GM12878 (cell line): ENCODE measurements around the gene DIAPH2. TPM values are rescaled to one million over a fixed set of nuclear protein-coding genes. Genes with fewer than 3 reads are reported as not detected.

Experiments used
- ATAC-seq: fragments of 200-7000 bp; cut with Tn5 transposase; 3 replicates; pipeline ENCODE4 v1.9.1; 2020; ENCODE audit warnings: mild to moderate bottlenecking, moderate library complexity
- BruUV-seq: library from RNA; stranded (reverse); fragments of 400-500 nt; replicated peaks from 2 replicates; lab custom pipeline; 2021; lab: Mats Ljungman, UMichigan
- CTCF ChIA-PET: fragments of 300-600 bp; sonication (Branson Sonifier 250); formaldehyde crosslinking; extraction: SDS; loops from one replicate; lab custom pipeline; 2021; ENCODE audit warnings: inconsistent platforms; lab: Yijun Ruan, JAX
- POLR2A ChIA-PET: fragments of 350-600 bp; formaldehyde crosslinking; extraction: SDS; loops from one replicate; lab custom pipeline; 2021; ENCODE audit warnings: inconsistent platforms; lab: Charles Lee
- RAD21 ChIA-PET: fragments of 300-600 bp; sonication (Branson Sonifier 250); formaldehyde crosslinking; loops from one replicate; lab custom pipeline; 2023; ENCODE audit warnings: antibody characterized with exemption; ENCODE audit not compliant: unreplicated experiment; lab: Charles Lee
- SMC1A ChIA-PET: fragments of 300-600 bp; sonication (Branson Sonifier 250); formaldehyde crosslinking; loops from one replicate; lab custom pipeline; 2023; ENCODE audit not compliant: unreplicated experiment, uncharacterized antibody; lab: Charles Lee
- DNase-seq: peaks from one replicate; pipeline ENCODE4 v3.0.0-alpha.2; 2011; ENCODE audit warnings: low read depth, low spot score
- FAIRE-seq: peaks from 3 replicates; lab custom pipeline; 2011; peaks lifted over from hg19 to GRCh38; lab: Jason Lieb, UNC
- H2AFZ ChIP-seq: 2 replicates; pipeline ENCODE4 v1.6.0; 2011; ENCODE audit warnings: low read depth, low read length, control low read depth; ENCODE audit not compliant: control insufficient read depth
- H3K27ac ChIP-seq: 2 replicates; pipeline ENCODE4 v1.5.1; 2011; ENCODE audit warnings: control low read depth; ENCODE audit not compliant: control insufficient read depth, insufficient read depth
- H3K27me3 ChIP-seq, 2 experiments: replicated peaks in 1 of 2; 2 replicates each; pipeline versions ENCODE4 v1.6.0 to v1.6.1; 2011; ENCODE audit warnings: low read length in 1 of 2; ENCODE audit not compliant: control insufficient read depth in 2 of 2, insufficient read depth in 2 of 2
- H3K36me3 ChIP-seq, 2 experiments: 2 replicates each; pipeline ENCODE4 v1.5.1; 2011; ENCODE audit warnings: low read length in 1 of 2; ENCODE audit not compliant: control insufficient read depth in 2 of 2, insufficient read depth in 2 of 2
- H3K4me1 ChIP-seq: 2 replicates; pipeline ENCODE4 v1.6.1; 2011; ENCODE audit warnings: mild to moderate bottlenecking, low read length, moderate library complexity, mixed read lengths; ENCODE audit not compliant: control insufficient read depth, insufficient read depth
- H3K4me2 ChIP-seq: 2 replicates; pipeline ENCODE4 v1.6.0; 2011; ENCODE audit warnings: control low read depth; ENCODE audit not compliant: control insufficient read depth, insufficient read depth
- H3K4me3 ChIP-seq: fragments of 200-600 bp; sonication (generic); 2 replicates; pipeline ENCODE4 v1.5.1; 2016
- H3K79me2 ChIP-seq: 2 replicates; pipeline ENCODE4 v1.6.0; 2011; ENCODE audit warnings: low read length; ENCODE audit not compliant: control insufficient read depth, insufficient read depth
- H3K9ac ChIP-seq: 2 replicates; pipeline ENCODE4 v1.8.0; 2011; ENCODE audit warnings: low read length, control low read depth, mixed read lengths; ENCODE audit not compliant: control insufficient read depth, insufficient read depth
- H3K9me3 ChIP-seq: replicated peaks from 3 replicates; pipeline ENCODE4 v1.5.1; 2011; ENCODE audit warnings: mild to moderate bottlenecking, low read length; ENCODE audit not compliant: control insufficient read depth, insufficient read depth
- H4K20me1 ChIP-seq: 2 replicates; pipeline ENCODE4 v1.6.0; 2011; ENCODE audit not compliant: control insufficient read depth, insufficient read depth
- ASH2L ChIP-seq: fragments of 300-600, 200-600 bp; sonication (generic); IDR thresholded peaks from 2 replicates; pipeline ENCODE4 v1.6.1; 2017; ENCODE audit warnings: low read depth, mild to moderate bottlenecking, borderline replicate concordance
- BRCA1 ChIP-seq: IDR thresholded peaks from 2 replicates; pipeline ENCODE4 v1.6.1; 2011; ENCODE audit warnings: low read depth, low read length, improper control_type of control experiment
- CHD1 ChIP-seq: IDR thresholded peaks from 2 replicates; pipeline ENCODE4 v1.6.1; 2012; ENCODE audit warnings: low read depth, low read length, improper control_type of control experiment
- MEF2A ChIP-seq: IDR thresholded peaks from 2 replicates; pipeline ENCODE4 v1.6.1; 2011; ENCODE audit warnings: low read depth, mild to moderate bottlenecking, low read length, moderate library complexity; ENCODE audit not compliant: insufficient read depth
- NRF1 ChIP-seq: conservative IDR thresholded peaks from 2 replicates; pipeline ENCODE4 v1.6.1; 2011; ENCODE audit warnings: mild to moderate bottlenecking, low read depth, low read length, improper control_type of control experiment
- PAX8 ChIP-seq: fragments of 450-650 bp; IDR thresholded peaks from 2 replicates; pipeline ENCODE4 v1.6.1; 2017; ENCODE audit warnings: mild to moderate bottlenecking, moderate library complexity
- SIN3A ChIP-seq: IDR thresholded peaks from 2 replicates; pipeline ENCODE4 v1.6.1; 2012; ENCODE audit warnings: low read depth, low read length, improper control_type of control experiment
- TARDBP ChIP-seq: IDR thresholded peaks from 2 replicates; pipeline ENCODE4 v1.6.1; 2016; ENCODE audit warnings: borderline replicate concordance
- TCF12 ChIP-seq: IDR thresholded peaks from 2 replicates; pipeline ENCODE4 v1.6.1; 2011; ENCODE audit warnings: low read depth, mild to moderate bottlenecking, low read length
- TCF7 ChIP-seq: IDR thresholded peaks from 2 replicates; pipeline ENCODE4 v1.6.1; 2014; ENCODE audit warnings: antibody characterized with exemption, borderline replicate concordance
- ZBTB33 ChIP-seq: fragments of 450-650 bp; IDR thresholded peaks from 2 replicates; pipeline ENCODE4 v1.6.1; 2017; ENCODE audit warnings: mild to moderate bottlenecking
- ZNF274 ChIP-seq: IDR thresholded peaks from one replicate; pipeline ENCODE4 v1.8.0; 2011; ENCODE audit not compliant: insufficient read length, insufficient read depth
- WGBS: methylation state at CpG from one replicate; pipeline ENCODE4 v1.1.6; 2016; ENCODE audit warnings: low lambda C conversion rate; ENCODE audit not compliant: insufficient replicate concordance, insufficient coverage; ENCODE audit errors: missing lambda C conversion rate; 5-methylcytosine and 5-hydroxymethylcytosine counted together
- in situ Hi-C: fragments of 300-500 bp; cut with MboI; formaldehyde crosslinking; loops from 9 replicates; pipeline ENCODE4 v1.14.3; 2018; ENCODE audit warnings: mixed read lengths
- intact Hi-C: fragments of 100-400 bp; cut with micrococcal nuclease; formaldehyde crosslinking; loops from one replicate; pipeline ENCODE4 v1.14.2; 2022; ENCODE audit not compliant: unreplicated experiment
- polyA plus RNA-seq, 11 experiments: library from polyadenylated mRNA; depleted of rRNA in 4 of 11; unstranded in 6 of 11; stranded (reverse) in 5 of 11; fragments of >200 nt; fragmentation: Nextera tagmentation in 4 of 11; fragmentation: Illumina TruSeq in 1 of 11; extraction: Ambion mirVana in 4 of 11; extraction: Trizol in 1 of 11; gene quantifications; 1 replicate in 1 of 11; 2 replicates in 10 of 11; pipeline versions ENCODE4 v1.2.1 to v1.2.3, GENCODE V29; 2011 to 2016; ENCODE audit warnings: inconsistent platforms in 2 of 11, missing spikeins in 2 of 11, low read depth in 1 of 11
- total RNA-seq, 4 experiments: library from RNA; depleted of rRNA in 3 of 4; stranded (reverse); fragments of >200 nt in 3 of 4; fragmentation: Illumina TruSeq in 1 of 4; extraction: Trizol in 1 of 4; gene quantifications; 2 replicates each; pipeline versions ENCODE4 v1.2.1 to v1.2.3, GENCODE V29; 2013 to 2021
- TF ChIP-seq, protein P1 (sequence below): fragments of 450-650 bp; IDR thresholded peaks from 2 replicates; pipeline ENCODE4 v1.6.1; 2016; ENCODE audit warnings: mild to moderate bottlenecking
- TF ChIP-seq, protein P2 (sequence below): IDR thresholded peaks from 2 replicates; pipeline ENCODE4 v1.6.1; 2011; ENCODE audit warnings: mild to moderate bottlenecking, low read depth, low read length, moderate library complexity; ENCODE audit not compliant: insufficient replicate concordance

The DIAPH2 gene
- total and polyA plus RNA-seq, 10 of the 15 experiments (the other 5 are each of a cell fraction or from before 2014, with no cell fraction given): 2.2 to 16.6 (median 8.8) TPM

DNA sequence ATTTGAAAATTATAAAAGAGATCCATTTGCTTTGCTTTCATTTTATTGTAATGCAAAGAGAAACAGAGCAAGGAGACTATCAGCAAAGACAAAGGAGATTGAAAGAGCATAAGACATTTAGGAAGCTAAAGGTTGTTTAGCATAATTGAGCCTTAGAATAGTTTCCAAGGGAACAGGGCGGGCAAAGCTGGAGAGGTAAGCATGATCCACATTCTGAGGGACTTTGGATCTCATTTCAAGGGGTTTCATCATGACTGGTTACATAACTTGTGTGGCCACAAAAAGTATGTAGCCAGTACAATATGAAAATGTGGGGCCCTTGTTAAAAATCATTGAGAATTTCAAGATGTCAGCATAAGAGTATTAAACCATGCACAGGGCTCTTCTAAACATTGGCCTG lies 605.6 kb downstream of the DIAPH2 start:
- no peak overlapping the region for H3K27ac ChIP-seq
- in situ Hi-C loops: no loop called here
- 41% methylated on average over 1 of the region's 1 CpG for WGBS

More for the DNA sequence above, 605.6 kb downstream of the DIAPH2 start:
- H2AFZ ChIP-seq: no peak overlapping the region
- ChIA-PET SMC1A (no interaction called here), CTCF (no interaction called here), RAD21 (no interaction called here)
- intact Hi-C loops: no loop called here
- H3K9me3 ChIP-seq: no peaks in the 10 kb centered on the region
- no peak for ATAC-seq
- no peak for DNase-seq
- no peaks in the 10 kb centered on the region for H3K27me3 ChIP-seq
- H3K79me2 ChIP-seq: no peaks in the 10 kb centered on the region
- H4K20me1 ChIP-seq: no peaks in the 10 kb centered on the region
- H3K36me3 ChIP-seq: no peaks in the 10 kb centered on the region
- no TSS peak for BruUV-seq
- no peak overlapping the region for H3K4me3 ChIP-seq
- no peaks in the 10 kb centered on the region for H3K4me1 ChIP-seq
- no peak for FAIRE-seq
- H3K4me2 ChIP-seq: no peak overlapping the region
- TF ChIP-seq ZBTB33: no peak
- TF ChIP-seq PAX8: no peak
- no peak for TF ChIP-seq TARDBP
- no peak for TF ChIP-seq ZNF274
- no peak for TF ChIP-seq TCF12
- TF ChIP-seq NRF1: no peak
- no peak for TF ChIP-seq SIN3A
- no peak for TF ChIP-seq ASH2L
- TF ChIP-seq, protein P1, sequence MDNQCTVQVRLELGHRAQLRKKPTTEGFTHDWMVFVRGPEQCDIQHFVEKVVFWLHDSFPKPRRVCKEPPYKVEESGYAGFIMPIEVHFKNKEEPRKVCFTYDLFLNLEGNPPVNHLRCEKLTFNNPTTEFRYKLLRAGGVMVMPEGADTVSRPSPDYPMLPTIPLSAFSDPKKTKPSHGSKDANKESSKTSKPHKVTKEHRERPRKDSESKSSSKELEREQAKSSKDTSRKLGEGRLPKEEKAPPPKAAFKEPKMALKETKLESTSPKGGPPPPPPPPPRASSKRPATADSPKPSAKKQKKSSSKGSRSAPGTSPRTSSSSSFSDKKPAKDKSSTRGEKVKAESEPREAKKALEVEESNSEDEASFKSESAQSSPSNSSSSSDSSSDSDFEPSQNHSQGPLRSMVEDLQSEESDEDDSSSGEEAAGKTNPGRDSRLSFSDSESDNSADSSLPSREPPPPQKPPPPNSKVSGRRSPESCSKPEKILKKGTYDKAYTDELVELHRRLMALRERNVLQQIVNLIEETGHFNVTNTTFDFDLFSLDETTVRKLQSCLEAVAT: no peak
- no peak for TF ChIP-seq MEF2A
- TF ChIP-seq CHD1: no peak
- TF ChIP-seq, protein P2, sequence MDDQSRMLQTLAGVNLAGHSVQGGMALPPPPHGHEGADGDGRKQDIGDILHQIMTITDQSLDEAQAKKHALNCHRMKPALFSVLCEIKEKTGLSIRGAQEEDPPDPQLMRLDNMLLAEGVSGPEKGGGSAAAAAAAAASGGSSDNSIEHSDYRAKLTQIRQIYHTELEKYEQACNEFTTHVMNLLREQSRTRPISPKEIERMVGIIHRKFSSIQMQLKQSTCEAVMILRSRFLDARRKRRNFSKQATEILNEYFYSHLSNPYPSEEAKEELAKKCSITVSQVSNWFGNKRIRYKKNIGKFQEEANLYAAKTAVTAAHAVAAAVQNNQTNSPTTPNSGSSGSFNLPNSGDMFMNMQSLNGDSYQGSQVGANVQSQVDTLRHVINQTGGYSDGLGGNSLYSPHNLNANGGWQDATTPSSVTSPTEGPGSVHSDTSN: no peak
- TF ChIP-seq BRCA1: no peak
- TF ChIP-seq TCF7: no peak
- TF ChIP-seq, all 136 proteins: peak for 0
- no peak overlapping the region for H3K9ac ChIP-seq
- POLR2A ChIA-PET: no interaction called here
